NCI-H82 treated with DMSO at 0.1 percent for 48 hours (cell line): ENCODE data around the gene CBY1.
"Not testable (repeated sequence)": the region's sequence is repeated elsewhere in the genome, so short reads cannot be mapped to it uniquely, and the experiment has no call there.

Source experiments
- DNase-seq: peaks from one replicate; lab custom pipeline; 2025; ENCODE audit not compliant: unreplicated experiment; lab: John Stamatoyannopoulos, UW

CBY1 gene

DNA sequence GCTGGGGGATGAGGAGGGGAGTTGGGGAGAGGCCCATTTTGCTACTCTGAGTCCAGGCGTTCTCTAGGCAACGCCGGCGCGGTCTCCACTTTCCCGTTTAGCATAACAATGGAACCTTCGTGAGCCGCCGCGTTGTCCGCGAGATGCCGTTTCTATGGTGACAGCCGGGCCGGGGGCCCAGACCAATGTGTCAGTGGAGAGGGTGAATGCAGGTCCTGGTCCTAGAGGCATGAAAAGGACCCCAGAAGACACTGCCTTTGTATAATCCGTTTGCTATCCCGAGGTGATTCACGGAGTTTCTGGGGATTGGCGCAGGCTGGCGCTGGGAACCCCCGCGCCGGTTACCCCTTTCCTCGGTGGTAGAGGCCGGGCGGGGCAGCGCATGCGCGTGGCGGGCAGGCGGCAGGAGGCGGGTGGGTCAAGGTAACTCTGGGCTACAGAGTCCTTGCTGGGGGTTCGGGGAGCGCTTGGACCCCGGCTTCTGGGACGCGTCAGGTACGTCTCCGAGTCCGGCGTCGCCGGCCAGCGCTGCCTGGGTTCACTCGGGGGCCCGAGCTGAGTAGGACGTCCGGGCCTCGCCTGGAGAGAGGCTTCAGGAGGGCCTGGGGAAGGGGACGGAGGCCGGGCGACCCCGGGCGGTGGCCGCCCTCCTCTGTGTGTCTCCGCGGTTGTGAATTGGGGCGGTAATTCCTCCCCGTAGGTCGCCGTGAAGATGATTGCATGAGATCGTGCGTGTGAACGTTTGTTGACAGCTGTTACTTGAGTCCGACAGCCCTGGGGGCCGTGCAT, at the start of gene CBY1, which contains the start of gene FAM227A:
Gene CBY1, plus strand, starts transcription at position 383 of the 789 bp plus-strand sequence. CDS start 11,417 bp downstream, outside the sequence.
Gene FAM227A, minus strand, starts transcription at position 137 of the 789 bp plus-strand sequence. CDS start 6,224 bp downstream, outside the sequence.
- peak; percentile 58 for DNase-seq

- DNase-seq: no peak
Observed at GRCh38 chr22:38607680-38608079, 48.8 kb upstream of the CBY1 start.

DNA sequence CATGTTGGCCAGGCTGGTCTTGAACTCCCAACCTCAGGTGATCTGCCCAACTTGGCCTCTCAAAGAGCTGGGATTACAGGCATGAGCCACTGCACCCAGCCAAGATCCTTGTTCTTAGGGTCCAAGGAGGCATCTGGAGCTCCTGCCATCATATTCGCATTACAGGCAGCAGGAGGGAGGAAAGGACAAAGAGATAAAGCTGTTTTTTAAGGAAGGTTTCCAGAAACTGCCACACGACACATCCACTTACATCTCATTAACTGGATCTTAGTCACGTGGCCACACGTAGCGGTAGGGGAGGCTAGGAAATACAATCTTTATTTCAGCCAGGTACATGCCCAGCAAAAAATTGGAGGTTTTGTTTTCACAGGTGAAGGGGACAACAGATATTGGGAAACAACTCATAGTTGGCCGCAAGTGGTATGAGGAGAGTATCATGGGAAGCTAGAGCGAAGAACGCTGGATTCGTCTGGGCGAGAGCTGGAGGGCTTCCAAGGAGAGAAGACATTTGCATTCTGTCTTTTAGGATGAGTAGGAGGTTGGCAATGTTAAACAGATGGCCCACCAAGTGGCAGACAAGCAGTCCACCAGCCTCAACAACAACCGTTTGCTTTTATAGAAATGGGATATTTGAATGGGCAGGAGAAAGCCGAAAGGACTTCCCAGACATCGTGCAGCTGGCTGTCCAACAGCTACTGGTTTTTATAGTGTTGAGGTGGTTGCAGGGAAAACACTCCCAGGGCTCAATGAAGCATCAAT, 47.3 kb upstream of the CBY1 start:
- no peak for DNase-seq

DNA sequence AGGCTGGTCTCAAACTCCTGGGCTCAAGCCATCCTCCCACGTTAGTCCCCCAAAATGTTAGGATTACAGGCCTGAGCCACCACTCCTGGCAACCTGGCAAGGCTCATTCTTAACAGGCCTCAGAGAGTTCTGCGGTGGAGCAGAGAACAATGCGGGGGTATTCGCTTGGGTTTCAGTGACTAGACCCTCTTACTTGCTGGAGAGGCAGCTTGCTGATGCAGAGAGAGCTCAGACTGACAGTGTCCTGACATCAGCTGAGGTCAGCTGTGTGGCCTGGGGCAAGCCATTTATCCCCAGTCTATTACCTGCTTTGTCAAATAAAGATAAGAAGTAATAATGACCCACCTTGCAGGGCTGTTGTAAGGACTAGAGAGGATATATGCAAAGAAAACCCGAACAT, 46.2 kb upstream of the CBY1 start:
- no peak for DNase-seq

DNA sequence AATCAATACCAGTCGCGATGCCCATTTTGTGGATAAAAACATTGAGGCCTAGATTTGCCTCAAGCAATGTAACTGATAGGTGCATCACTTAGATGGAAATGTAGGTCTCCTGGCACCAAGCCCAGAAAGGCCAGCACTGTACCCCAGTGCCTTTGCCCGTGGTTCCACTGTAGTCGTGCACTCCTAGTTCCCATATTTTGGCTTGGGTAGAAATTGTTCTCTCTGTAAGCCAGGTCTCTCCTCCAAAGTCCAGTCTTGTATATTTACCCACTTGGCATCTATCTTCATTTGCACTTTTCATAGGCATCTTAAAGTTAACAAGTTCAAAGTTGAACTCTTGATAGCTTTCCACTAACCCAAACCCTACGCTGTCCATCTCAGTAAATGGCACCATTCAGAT, 44.9 kb upstream of the CBY1 start:
- DNase-seq: no peak

DNA sequence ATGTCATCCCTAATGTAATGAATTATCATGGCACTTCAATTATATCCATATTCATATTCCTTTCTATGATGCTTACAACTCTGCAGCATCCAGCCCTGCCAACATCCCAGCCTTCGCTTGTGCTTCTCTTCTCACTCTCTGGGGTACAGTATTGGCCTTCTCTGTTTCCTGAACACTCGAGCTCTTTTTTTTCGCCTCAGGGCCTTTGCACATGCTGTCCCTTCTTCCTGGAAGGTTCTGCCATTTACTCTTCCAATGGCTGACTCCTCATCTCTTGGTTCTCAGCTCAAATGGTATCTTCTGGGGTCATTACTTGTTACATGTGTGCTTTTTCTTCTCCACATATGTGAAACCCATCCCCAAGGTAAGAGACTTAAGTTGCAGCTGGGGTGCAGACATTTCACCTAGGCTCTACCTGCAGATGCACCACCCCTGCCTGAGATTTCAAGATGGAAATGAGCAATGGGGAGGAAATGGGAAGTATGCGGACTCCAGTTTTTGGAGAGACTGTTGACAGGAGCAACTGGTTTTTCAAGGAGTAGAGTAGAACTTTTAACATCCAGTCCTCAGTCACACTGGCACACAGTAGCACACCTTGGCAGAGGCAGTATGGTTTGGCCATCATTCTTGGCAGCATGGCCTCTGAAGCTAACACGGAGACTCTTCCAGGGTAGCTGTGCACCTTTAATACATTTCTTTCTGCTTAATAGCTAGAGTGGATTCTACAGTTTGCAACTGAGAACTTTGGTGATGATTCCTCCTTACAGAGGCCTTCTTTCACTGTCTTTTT, 44.0 kb upstream of the CBY1 start:
- no peak for DNase-seq

DNA sequence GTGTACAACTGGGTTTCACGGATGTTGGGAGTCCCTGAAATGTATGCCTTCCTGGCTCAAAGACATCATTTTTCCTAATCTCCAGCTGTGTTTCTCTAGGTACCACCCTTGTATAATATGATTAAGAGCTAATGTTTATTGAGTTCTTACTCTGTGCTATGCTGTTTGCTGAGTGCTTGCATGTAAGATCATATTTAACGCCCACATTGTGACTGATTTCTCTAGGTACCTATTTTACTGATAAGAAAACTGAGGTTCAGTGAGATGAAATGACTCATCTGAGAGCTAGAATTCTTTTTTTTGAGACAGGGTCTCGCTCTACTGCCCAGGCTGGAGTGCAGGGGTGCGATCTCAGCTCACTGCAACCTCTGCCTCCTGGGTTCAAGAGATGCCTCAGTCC, 42.9 kb upstream of the CBY1 start:
- DNase-seq: no peak

DNA sequence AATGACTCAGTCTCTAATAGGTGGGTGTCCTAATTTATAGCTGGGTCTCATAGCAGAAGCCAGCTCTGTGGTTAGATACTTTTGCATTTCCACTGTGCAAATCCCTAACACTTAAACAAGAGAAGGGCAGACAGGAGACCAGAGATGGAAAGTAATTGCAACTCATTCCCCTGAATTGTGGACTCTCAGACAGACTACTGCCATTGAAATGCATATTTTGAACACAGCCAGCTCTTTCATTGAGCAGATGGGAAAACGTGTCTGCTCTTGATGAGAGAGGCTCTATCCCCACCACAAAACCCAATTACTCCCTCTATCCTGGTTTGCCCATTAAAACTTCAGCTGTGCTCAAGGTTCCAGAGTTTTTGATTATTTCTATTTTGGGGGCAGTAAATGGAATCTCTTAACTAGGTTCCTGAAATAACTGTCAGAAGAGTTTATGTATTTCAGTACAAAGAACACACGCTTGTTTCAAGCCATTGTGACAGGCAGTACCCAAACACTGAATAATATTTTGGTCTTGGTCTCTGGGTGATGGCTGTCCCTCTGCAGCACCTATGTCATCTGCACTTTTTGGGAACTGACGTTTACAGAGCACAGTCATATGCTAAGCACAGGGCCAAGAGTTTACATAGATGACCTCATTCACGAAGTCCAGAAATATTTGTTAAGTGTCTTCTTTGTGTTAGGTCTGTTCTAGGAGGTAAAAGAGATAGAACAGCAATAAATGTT, 41.9 kb upstream of the CBY1 start:
- no peak for DNase-seq

DNA sequence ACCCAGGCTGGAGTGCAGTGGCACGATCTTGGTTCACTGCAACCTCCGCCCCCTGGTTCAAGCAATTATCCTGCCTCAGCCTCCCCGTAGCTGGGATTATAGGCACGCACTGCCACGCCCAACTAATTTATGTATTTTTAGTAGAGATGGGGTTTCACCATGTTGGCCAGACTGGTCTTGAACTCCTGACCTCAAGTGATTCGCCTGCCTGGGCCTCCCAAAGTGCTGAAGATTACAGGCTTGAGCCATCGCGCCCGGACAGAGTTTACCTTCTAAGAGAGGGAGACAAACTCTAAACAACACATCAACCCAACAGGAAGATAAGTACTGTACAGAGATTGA, 41.4 kb upstream of the CBY1 start:
- DNase-seq: not testable (repeated sequence)

- DNase-seq: no peak
Observed at GRCh38 chr22:38618258-38618657, 38.2 kb upstream of the CBY1 start.

- DNase-seq: no peak
Observed at GRCh38 chr22:38618682-38619081, 37.8 kb upstream of the CBY1 start.

GRCh38 chr22:38623351-38623750, 33.1 kb upstream of the CBY1 start:
- no peak for DNase-seq

DNA sequence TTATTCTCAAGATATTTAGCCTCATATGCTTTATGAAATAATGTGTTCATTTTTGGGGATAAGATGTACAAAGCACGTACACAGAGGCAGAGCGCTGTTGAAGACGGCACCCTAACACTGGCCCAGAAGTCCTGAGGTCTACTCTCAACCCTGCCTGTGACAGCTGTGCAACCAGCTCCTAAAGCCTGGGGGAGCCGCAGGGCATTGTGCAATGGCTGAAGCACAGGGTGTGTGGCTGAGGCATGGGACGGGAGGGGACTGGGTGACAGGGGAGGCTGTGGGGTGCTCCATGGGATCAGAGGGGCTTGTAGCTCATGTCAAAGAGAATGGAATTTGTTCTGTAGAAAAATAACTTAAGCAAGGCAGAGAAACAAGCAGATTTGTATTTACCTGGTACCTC, 28.0 kb upstream of the CBY1 start:
- no peak for DNase-seq

DNA sequence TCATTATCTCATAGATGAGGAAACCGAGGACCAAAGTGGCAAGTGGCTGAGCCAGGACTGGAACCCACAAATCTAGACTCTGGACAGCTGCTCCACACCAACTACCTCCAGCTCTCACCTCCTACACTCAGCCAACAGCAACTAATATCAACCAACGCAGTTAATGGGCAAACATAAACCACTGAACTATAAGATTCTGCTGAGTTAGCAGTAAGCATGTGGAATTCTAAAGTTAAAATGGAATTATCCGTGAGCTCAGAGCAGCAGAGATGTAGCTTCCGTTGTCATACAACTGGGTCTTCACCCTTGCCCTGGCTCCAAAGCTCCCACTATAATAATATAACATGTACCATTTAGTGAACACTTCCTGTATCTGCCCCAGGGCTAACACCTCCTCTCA, 27.3 kb upstream of the CBY1 start:
- DNase-seq: no peak

GRCh38 chr22:38631724-38632123, 24.7 kb upstream of the CBY1 start:
- no peak for DNase-seq

- no peak for DNase-seq
Observed at GRCh38 chr22:38632528-38632927, 23.9 kb upstream of the CBY1 start.

GRCh38 chr22:38638216-38638615, 18.2 kb upstream of the CBY1 start:
- no peak for DNase-seq

DNA sequence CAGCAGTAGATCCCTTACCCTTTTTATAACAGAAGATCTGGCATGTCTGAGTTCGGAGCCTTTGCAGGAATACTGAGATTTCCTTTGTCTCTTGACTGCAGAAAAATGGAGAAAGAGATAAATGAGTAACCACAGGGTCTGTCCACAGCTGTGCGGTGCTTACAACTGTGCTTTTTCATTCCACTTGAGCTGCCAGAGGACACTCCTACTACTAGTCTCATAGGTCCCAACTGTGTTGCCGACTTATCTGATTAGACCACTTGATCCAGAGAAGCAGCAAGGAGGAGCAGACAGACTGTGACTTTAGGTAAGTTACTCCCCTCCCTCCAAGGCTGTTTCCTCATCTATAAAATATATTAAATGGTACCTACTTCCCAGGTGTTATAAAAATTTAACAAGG, 17.7 kb upstream of the CBY1 start:
- DNase-seq: no peak

DNA sequence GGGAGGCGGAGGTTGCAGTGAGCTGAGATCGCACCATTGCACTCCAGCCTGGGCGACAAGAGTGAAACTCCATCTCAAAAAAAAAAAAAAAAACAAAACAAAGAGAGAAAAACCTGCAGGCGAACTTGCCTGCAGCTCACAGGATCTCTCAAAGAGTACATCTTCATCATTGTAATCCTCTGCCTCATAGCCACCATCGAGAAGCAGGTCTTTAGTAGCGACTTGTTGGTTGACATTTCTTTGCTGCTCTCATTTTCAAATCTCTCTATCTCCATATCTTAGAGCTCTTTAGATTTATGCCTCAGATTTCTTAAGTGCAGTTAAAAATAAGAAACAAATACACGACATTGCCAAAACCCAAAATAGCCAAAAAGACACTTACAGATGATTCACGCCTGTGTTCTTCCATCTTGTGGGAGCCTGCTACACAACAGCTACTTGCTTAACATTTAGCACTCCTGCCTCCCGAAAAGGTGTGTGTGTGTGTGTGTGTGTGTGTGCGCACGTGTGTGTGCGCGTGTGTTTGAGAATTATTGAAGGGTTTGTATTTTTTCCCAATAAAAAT, 14.9 kb upstream of the CBY1 start:
- DNase-seq: no peak

DNA sequence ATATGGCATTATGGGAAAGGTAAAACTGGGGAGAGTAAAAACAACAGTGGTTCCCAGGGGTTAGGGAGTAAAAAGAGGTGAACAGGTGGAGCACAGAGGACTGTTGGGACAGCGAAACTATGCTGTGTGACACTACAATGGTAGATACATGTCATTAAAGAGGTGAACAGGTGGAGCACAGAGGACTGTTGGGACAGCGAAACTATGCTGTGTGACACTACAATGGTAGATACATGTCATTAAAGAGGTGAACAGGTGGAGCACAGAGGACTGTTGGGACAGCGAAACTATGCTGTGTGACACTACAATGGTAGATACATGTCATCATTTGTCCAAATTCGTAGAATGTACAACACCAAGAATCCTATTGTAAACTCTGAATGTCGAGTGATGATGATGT, 12.2 kb upstream of the CBY1 start:
- not testable (repeated sequence) for DNase-seq

DNA sequence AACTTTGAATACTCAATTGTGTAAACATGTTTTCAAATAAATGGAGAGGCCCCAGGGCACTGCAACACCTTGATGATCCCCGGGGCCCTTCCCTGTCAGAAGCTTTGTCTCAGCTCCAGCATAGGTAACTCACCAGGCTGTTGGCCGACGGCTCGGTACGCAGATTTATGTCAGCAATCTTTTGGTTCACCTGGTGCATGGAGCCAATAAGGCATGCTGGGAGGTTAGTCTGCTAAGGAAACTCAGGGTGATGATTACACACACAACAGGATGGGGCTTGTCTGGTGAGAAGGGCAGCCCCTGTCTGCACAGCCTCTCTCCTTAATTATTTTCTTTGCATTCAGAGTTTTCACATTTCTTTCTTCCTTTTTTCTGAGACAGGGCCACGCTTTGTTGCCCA, 11.0 kb upstream of the CBY1 start:
- DNase-seq: no peak
